Naive thymus-derived CD8-positive, alpha-beta T cell (primary cell): ENCODE data around the gene HRH2. TPM values are rescaled to one million over a fixed set of nuclear protein-coding genes. Genes with fewer than 3 reads are reported as not detected.
"Not testable (repeated sequence)": the region's sequence is repeated elsewhere in the genome, so short reads cannot be mapped to it uniquely, and the experiment has no call there.

Experiments
- ATAC-seq, 2 donors: fragments of 150-1000 bp; cut with Tn5 transposase in 1 of 2; sonication (Bioruptor Pico), chemical (Tn5 transposase) in 1 of 2; 1 replicate in 1 of 2; 2 replicates in 1 of 2; pipeline ENCODE4 v1.10.0; 2021; ENCODE audit warnings: mild to moderate bottlenecking in 2 of 2, moderate library complexity in 2 of 2
- POLR2A ChIA-PET: fragments of 350-600 bp; sonication (Branson Sonifier 250); formaldehyde crosslinking; loops from one replicate; lab custom pipeline; 2021; ENCODE audit warnings: antibody characterized with exemption; lab: Charles Lee
- DNase-seq, 10 donors: peaks; one replicate each; pipeline versions ENCODE4 v3.0.0 to v3.0.0-alpha.2; 2020 to 2022
- H3K27ac Mint-ChIP-seq, 10 donors: one replicate each; pipeline ENCODE4 v1.8.0; 2020 to 2022; ENCODE audit warnings: mild to moderate bottlenecking in 10 of 10, mixed read lengths in 10 of 10, moderate library complexity in 4 of 10, inconsistent platforms in 1 of 10
- H3K27me3 Mint-ChIP-seq, 5 donors: one replicate each; pipeline ENCODE4 v1.8.0; 2021 to 2022; ENCODE audit warnings: mixed read lengths in 5 of 5
- H3K36me3 Mint-ChIP-seq, 3 donors: one replicate each; pipeline ENCODE4 v1.8.0; 2020 to 2022; ENCODE audit warnings: mixed read lengths in 3 of 3, mild to moderate bottlenecking in 2 of 3, inconsistent platforms in 1 of 3
- H3K4me1 Mint-ChIP-seq, 4 donors: one replicate each; pipeline ENCODE4 v1.8.0; 2021 to 2022; ENCODE audit warnings: mixed read lengths in 4 of 4
- H3K4me3 Mint-ChIP-seq, 10 donors: one replicate each; pipeline ENCODE4 v1.8.0; 2020 to 2022; ENCODE audit warnings: mild to moderate bottlenecking in 10 of 10, mixed read lengths in 10 of 10, moderate library complexity in 6 of 10, inconsistent platforms in 1 of 10
- H3K9me3 Mint-ChIP-seq, 9 donors: one replicate each; pipeline ENCODE4 v1.8.0; 2020 to 2022; ENCODE audit warnings: mixed read lengths in 9 of 9, mild to moderate bottlenecking in 3 of 9, inconsistent platforms in 1 of 9, moderate library complexity in 1 of 9
- polyA plus RNA-seq, 3 donors: library from polyadenylated mRNA; unstranded; fragments of 300-500 nt; fragmentation: Illumina TruSeq; gene quantifications; one replicate each; pipeline ENCODE4 v1.2.3, GENCODE V29; 2021
- total RNA-seq, 8 experiments: library from RNA in 2 of 8; stranded (reverse) in 2 of 8; gene quantifications; one replicate each; pipeline ENCODE4 v1.2.3 and lab custom pipeline; 2021 to 2026

HRH2 gene
- total and polyA plus RNA-seq, 5 experiments from 2014 or later, result 2.0 to 8.6 (median 2.6) TPM

DNA sequence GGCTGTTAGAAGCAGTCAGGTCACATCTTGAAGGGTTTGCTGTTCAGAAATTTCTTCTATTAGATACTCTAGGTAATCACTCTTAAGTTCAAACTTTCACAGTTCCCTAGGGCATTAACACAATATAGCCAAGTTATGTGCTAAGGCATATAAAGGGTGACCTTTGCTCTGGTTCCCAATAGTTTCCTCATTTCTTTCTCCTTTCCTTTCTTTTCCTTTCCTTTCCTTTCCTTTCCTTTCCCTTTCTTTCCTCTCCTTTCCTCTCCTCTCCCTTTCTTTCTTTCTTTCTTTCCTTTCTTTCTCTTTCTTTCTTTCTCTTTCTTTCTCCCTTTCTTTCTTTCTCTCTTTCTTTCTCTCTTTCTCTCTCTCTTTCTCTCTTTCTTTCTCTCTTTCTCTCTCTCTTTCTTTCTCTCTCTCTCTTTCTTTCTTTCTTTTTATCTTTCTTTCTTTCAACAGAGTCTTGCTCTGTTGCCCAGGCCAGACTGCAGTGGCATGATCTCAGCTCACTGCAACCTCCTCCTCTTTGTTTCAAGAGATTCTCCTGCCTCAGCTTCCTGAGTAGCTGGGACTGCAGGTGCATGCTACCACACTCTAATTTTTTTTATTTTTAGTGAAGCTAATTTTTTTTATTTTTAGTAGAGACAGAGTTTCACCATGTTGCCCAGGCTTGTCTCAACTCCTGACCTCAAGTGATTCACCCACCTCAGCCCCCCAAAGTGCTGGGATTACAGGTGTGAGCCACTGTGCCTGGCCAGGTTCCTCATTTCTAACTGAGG is 7.3 kb upstream of the HRH2 start:
- POLR2A ChIA-PET, H3K27me3 Mint-ChIP-seq, ATAC-seq, DNase-seq: not testable (repeated sequence)
- peaks cover 0 to 14% (median 13%) of the 10 kb centered on the region in 3 donors for H3K36me3 Mint-ChIP-seq
- H3K4me1 Mint-ChIP-seq, result peaks cover 49 to 81% (median 65%) of the 10 kb centered on the region in 4 donors
- H3K9me3 Mint-ChIP-seq, result peaks cover 0 to 21% (median 17%) of the 10 kb centered on the region in 9 donors
- peak overlapping the region in 8 of 10 donors; percentile 11 to 86 (median 56) for H3K4me3 Mint-ChIP-seq
- H3K27ac Mint-ChIP-seq, result peak overlapping the region in 6 of 10 donors; percentile 15 to 98 (median 66)

DNA sequence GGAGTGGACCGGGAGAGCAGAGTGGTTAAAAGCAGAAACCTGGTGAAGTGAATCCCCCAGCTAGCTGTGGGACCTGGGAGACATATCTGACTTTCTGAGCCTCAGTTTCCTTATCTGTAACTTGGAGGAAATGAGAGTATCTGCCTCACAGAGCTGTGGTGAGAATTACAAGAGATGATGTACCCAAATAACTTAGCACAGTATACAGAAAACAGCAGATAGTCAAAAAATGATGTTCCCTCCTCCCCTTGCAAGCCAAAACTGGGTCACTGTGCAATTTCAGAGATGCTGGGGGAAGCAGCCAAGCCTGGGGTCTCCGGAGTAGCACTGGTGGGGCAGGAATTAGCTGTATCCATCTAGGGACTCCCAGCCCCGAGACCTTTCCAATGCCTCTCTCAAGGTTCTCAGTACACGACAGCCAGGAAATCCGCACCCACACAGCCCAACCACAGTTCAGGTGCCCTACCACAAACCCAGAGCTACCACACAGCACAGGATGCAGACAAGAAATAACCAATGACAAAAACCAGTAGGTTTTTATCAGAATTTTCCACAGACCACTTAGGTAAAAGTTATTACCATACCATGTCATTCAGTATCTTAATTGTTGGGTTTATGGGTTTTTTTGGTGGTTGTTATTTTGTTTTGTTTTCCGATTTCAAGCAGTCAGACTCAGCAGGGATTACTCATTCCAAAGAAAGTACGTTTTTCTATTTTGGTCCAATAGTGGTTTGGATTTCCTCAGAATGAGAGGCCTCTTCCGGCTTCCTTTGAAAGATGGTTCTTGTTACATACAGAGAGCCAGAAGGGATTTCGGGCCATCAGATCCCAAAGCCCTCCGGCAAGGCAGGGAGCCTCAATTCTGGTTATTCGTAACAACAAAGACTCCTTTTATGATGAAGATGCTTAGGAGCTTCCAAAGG is 4.9 kb upstream of the HRH2 start:
- peaks cover 0 to 1% (median 0%) of the 10 kb centered on the region in 5 donors for H3K27me3 Mint-ChIP-seq
- H3K27ac Mint-ChIP-seq, result peak overlapping the region; percentile 30 to 91 (median 84)
- H3K36me3 Mint-ChIP-seq, result peaks cover 0 to 14% (median 7%) of the 10 kb centered on the region in 3 donors
- H3K4me3 Mint-ChIP-seq, result peak overlapping the region; percentile 61 to 81 (median 74)
- peaks cover 64 to 89% (median 82%) of the 10 kb centered on the region in 4 donors for H3K4me1 Mint-ChIP-seq
- DNase-seq, result peak; percentile 37 to 85 (median 66)
- ATAC-seq, result peak; percentile 84 to 93
- POLR2A ChIA-PET, result interaction anchor here (1.0 to 1.7 kb wide), 3 partner anchors 12 to 131 kb away, joined by 3 to 5 read pairs (median 5); no protein-coding TSS in a partner anchor
- H3K9me3 Mint-ChIP-seq, result peaks cover 0 to 21% (median 17%) of the 10 kb centered on the region in 9 donors

DNA sequence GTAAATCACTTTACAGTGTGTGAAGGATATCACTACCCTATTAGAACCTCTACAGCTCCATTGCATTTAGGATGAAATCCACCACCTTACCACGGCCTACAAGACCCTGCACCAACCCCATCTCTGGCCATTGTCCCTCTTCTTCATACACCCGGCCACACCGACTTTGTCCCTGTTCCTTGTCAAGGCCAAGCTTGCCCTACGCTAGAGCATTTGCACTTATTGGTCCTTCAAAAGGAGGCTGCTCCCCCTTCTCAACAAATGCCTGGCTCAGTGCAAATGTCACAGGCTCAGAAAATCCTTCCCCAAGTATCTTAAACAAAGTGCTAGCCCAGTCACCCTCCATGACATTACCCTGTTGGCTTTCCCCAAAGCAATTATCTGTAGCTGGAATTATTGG is 4.1 kb upstream of the HRH2 start:
- H3K27me3 Mint-ChIP-seq, result peaks cover 0 to 1% (median 0%) of the 10 kb centered on the region in 5 donors
- H3K27ac Mint-ChIP-seq, result peak overlapping the region; percentile 30 to 91 (median 84)
- POLR2A ChIA-PET, result interaction anchor here (0.5 to 1.7 kb wide), 5 partner anchors 10 to 136 kb away, joined by 3 to 9 read pairs (median 5); no protein-coding TSS in a partner anchor
- peaks cover 0 to 20% (median 13%) of the 10 kb centered on the region in 9 donors for H3K9me3 Mint-ChIP-seq
- peaks cover 66 to 92% (median 86%) of the 10 kb centered on the region in 4 donors for H3K4me1 Mint-ChIP-seq
- DNase-seq, result no peak
- H3K4me3 Mint-ChIP-seq, result peak overlapping the region; percentile 9 to 81 (median 74)
- peaks cover 0 to 14% (median 4%) of the 10 kb centered on the region in 3 donors for H3K36me3 Mint-ChIP-seq
- no peak for ATAC-seq

DNA sequence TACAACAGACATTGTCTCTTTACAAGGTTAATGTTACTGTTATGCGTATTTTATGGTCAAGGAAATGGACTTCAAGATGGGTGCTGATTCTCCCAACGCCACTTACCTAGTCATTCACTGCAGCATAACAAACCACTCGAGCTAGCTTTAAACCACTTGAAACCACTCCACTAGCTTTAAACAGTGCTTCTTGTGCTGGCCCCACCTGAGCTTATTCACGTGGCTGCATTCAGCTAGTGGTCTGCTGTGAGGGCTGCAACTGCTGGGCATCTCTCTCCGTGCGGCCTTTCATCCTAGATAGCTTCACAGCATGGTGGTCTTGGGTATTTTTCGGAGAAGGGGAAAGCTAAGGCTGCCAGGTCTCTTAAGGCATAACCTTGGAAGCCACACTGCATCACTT is 3.5 kb upstream of the HRH2 start:
- H3K9me3 Mint-ChIP-seq, result peaks cover 0 to 15% (median 9%) of the 10 kb centered on the region in 9 donors
- peaks cover 0 to 1% (median 0%) of the 10 kb centered on the region in 5 donors for H3K27me3 Mint-ChIP-seq
- peak overlapping the region in 9 of 10 donors; percentile 16 to 80 (median 69) for H3K4me3 Mint-ChIP-seq
- H3K27ac Mint-ChIP-seq, result peak overlapping the region in 9 of 10 donors; percentile 30 to 91 (median 85)
- POLR2A ChIA-PET, result interaction anchor here (0.5 to 1.2 kb wide), 3 partner anchors 9 to 136 kb away, joined by 3 to 9 read pairs (median 3); no protein-coding TSS in a partner anchor
- DNase-seq (no peak), ATAC-seq (no peak)
- peaks cover 0 to 14% (median 3%) of the 10 kb centered on the region in 3 donors for H3K36me3 Mint-ChIP-seq
- peaks cover 68 to 92% (median 87%) of the 10 kb centered on the region in 4 donors for H3K4me1 Mint-ChIP-seq

DNA sequence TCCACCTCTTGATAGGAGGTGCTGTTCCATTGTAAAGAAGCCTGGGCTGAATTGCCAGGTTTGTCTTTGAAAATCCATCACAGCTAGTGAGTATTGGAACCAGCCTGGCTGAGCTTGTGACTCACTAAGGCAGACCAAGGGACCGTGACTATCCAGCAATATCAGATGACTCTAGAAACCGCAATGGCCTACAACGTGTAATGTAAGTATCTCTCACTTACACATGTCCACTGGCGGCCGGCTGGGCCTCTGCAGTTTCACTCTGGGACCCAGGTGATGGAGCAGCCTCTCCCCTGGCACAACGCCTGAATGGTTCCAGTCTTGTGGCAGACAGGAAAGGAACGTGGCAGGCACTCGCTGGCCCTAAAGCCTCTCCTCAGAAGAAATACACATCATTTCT is 3.1 kb upstream of the HRH2 start:
- no peak for DNase-seq
- peaks cover 0 to 1% (median 0%) of the 10 kb centered on the region in 5 donors for H3K27me3 Mint-ChIP-seq
- ATAC-seq, result no peak
- POLR2A ChIA-PET, result interaction anchor here (1.2 kb wide), 1 partner anchor 9 kb away, joined by 3 read pairs; no protein-coding TSS in a partner anchor
- H3K9me3 Mint-ChIP-seq, result peaks cover 0 to 15% (median 8%) of the 10 kb centered on the region in 9 donors
- H3K4me1 Mint-ChIP-seq, result peaks cover 68 to 95% (median 91%) of the 10 kb centered on the region in 4 donors
- peaks cover 3 to 14% (median 4%) of the 10 kb centered on the region in 3 donors for H3K36me3 Mint-ChIP-seq
- H3K27ac Mint-ChIP-seq, result peak overlapping the region in 6 of 10 donors; percentile 7 to 86 (median 66)
- peak overlapping the region in 8 of 10 donors; percentile 18 to 76 (median 43) for H3K4me3 Mint-ChIP-seq

DNA sequence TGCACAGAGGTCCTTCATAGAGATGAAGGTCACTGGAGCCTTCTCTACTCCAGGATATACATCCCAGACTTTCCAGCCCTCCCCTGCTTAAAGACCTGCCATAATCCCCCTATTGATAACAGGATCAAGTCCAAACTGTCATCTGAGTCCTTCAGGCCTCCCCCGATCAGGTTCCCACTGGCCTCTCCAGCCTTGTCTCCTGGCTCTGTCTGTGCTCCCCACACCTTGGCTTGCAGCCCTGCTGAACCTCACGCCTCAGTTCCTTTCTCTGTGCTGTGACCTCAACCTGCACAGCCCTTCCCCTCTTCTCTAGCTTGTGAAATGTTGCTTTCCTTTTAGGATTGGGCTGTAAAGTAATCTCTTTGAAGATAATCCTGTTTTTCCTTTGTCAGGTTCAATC is 2.5 kb upstream of the HRH2 start:
- H3K27ac Mint-ChIP-seq, result peak overlapping the region in 6 of 10 donors; percentile 8 to 85 (median 36)
- peak overlapping the region in 7 of 10 donors; percentile 7 to 75 (median 40) for H3K4me3 Mint-ChIP-seq

DNA sequence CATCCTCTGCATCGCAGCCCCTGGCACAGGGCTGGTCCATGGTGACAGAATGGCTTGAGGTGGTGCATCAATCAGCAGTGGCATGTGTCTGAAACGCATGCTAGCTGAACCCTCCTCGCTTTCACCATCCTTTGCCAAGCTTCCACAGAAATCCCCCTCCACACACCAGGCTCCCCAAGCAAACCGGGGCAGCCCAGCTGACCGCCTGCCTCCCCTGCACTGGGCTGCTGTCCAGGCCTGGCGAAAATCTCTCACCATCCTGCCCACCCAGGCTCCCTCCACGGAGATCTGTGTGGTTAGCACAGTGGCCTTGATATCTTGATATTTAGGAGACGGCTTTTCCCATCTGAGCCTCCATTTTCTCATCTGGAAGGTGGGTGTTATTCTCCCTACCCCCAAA is 905 bp upstream of the HRH2 start:
- H3K36me3 Mint-ChIP-seq, result peaks cover 0 to 17% (median 3%) of the 10 kb centered on the region in 3 donors
- ATAC-seq (no peak), DNase-seq (no peak)
- H3K9me3 Mint-ChIP-seq, result no peaks in the 10 kb centered on the region
- peaks cover 61 to 97% (median 87%) of the 10 kb centered on the region in 4 donors for H3K4me1 Mint-ChIP-seq
- POLR2A ChIA-PET, result interaction anchor here (0.6 to 1.3 kb wide), 3 partner anchors 21 to 108 kb away, joined by 3 to 4 read pairs (median 3); no protein-coding TSS in a partner anchor
- H3K27ac Mint-ChIP-seq, result peak overlapping the region in 7 of 10 donors; percentile 16 to 96 (median 84)
- peaks cover 0 to 1% (median 0%) of the 10 kb centered on the region in 5 donors for H3K27me3 Mint-ChIP-seq
- H3K4me3 Mint-ChIP-seq, result peak overlapping the region; percentile 89 to 100 (median 93)

More for the DNA sequence above, 2.5 kb upstream of the HRH2 start:
- Mint-ChIP-seq H3K27me3 (peaks cover 0 to 1% (median 0%) of the 10 kb centered on the region in 5 donors), H3K4me1 (peaks cover 66 to 97% (median 94%) of the 10 kb centered on the region in 4 donors), H3K9me3 (peaks cover 0 to 11% (median 5%) of the 10 kb centered on the region in 9 donors), H3K36me3 (peaks cover under 1 to 9% (median 9%) of the 10 kb centered on the region in 3 donors)
- ATAC-seq (no peak), DNase-seq (no peak)
- POLR2A ChIA-PET, result no interaction called here

DNA sequence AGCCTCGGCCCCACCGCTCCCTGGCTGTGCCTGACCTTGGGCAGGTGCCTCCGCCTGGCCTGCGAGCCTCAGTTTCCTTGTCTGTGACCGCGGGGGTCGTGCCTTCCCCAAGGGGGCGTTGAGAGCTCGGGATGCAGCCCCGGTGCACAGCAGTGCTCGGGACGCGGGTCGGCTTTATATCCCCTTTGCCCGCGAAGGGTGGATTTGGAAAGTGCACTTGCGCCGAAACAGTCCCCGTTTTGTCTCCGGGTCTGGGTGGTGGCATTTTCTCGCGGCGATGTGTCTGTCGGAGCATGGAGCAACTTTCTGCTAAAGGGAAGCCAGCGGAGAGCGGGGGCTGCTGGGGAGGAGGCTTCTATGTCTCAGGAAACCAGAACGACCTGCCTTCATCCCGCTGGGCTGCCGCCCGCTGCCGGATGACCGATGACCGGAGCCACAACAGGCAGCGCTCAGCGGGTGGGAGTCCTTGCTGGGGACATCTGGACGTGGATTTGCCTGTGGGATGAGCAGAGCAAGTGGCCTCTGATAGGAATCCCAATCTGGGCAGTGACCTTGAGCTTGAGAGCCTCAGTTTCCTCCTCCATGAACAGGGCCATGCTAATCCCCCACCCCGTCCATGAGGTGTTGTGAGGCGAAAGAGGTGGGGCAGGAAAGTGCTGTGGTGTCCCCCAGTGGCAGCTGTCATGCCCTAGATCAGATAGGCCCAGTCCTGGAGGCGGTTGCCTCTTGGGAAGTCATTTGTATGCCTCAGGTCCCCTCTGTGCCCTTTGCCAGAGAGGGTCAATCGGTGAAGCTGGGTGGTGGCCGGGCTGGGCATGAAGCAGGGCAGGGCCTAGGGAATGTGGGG is 651 bp downstream of the HRH2 start:
- no peaks in the 10 kb centered on the region for H3K9me3 Mint-ChIP-seq

DNA sequence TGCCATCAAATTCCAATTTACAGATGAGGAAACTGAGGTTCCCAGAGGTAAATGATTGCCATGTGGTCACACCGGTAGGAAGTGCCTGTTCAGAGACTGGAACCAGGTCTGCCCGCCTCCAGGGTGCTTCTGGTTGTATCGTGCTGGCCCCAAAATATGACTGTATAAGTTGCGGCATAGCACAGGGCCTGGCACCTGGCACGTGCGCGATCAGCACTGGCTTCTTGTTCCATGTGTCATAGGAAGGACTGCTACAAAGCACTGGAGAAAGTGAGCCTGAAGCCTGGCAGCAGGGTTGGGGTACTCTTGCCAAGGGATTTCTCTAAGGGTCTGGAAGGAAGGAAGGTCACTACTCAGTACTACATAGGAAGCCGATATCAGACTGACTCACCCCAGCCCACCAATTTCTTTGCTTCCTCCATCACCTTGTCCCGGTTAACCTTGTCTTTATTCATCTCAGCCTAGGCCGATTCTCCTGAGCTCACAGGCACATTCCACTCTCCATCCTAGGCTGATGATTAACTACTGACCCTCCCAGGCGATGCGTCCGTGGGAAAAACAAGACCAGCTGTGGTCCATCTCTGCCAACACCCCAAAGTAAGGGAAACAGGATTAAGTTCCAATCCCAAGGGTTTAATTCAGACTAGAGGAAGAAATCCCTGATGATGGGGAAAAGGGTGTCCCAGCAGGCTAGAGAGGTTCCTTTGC is 1.8 kb downstream of the HRH2 start:
- Mint-ChIP-seq H3K4me3 (peak overlapping the region; percentile 24 to 99 (median 92)), H3K4me1 (peaks cover 53 to 96% (median 83%) of the 10 kb centered on the region in 4 donors), H3K27me3 (no peaks in the 10 kb centered on the region), H3K27ac (peak overlapping the region in 5 of 10 donors; percentile 11 to 74 (median 32)), H3K36me3 (peaks cover 0 to 23% (median 3%) of the 10 kb centered on the region in 3 donors), H3K9me3 (no peaks in the 10 kb centered on the region)
- POLR2A ChIA-PET, result interaction anchor here (1.0 kb wide), 1 partner anchor 31 kb away, joined by 3 read pairs; no protein-coding TSS in a partner anchor
- ATAC-seq (no peak), DNase-seq (no peak)

More for the DNA sequence above, 651 bp downstream of the HRH2 start:
- ATAC-seq (peak; percentile 59 to 67), DNase-seq (peak in 4 of 10 donors; percentile 25 to 44 (median 34))
- H3K4me3 Mint-ChIP-seq, result peak overlapping the region; percentile 90 to 99 (median 94)
- peaks cover 53 to 97% (median 85%) of the 10 kb centered on the region in 4 donors for H3K4me1 Mint-ChIP-seq
- peak overlapping the region; percentile 17 to 96 (median 86) for H3K27ac Mint-ChIP-seq
- POLR2A ChIA-PET, result interaction anchor here (1.0 to 1.6 kb wide), 3 partner anchors 32 to 125 kb away, joined by 3 to 4 read pairs (median 3); no protein-coding TSS in a partner anchor
- H3K36me3 Mint-ChIP-seq, result peaks cover 0 to 17% (median 3%) of the 10 kb centered on the region in 3 donors
- H3K27me3 Mint-ChIP-seq, result no peaks in the 10 kb centered on the region
